Naive B cell (primary cell): ENCODE measurements around the gene JPH4. TPM values are rescaled to one million over a fixed set of nuclear protein-coding genes. Genes with fewer than 3 reads are reported as not detected.
A peak's percentile ranks its signal among the peaks of the same experiment; 100 is the strongest.

Experiments used
- ATAC-seq, 2 donors: fragments of 150-1000 bp; cut with Tn5 transposase; 2 replicates each; pipeline ENCODE4 v1.10.0; 2021; ENCODE audit warnings: low read depth in 2 of 2, mild to moderate bottlenecking in 2 of 2, moderate library complexity in 2 of 2
- DNase-seq: peaks from one replicate; pipeline ENCODE4 v3.0.0; 2022
- H3K27ac Mint-ChIP-seq, 6 donors: one replicate each; pipeline ENCODE4 v1.8.0; 2020 to 2022; ENCODE audit warnings: mild to moderate bottlenecking in 6 of 6, mixed read lengths in 6 of 6, moderate library complexity in 5 of 6, inconsistent platforms in 2 of 6
- H3K27me3 Mint-ChIP-seq, 3 donors: one replicate each; pipeline ENCODE4 v1.8.0; 2021 to 2022; ENCODE audit warnings: mixed read lengths in 3 of 3, mild to moderate bottlenecking in 1 of 3
- H3K36me3 Mint-ChIP-seq, 2 donors: one replicate each; pipeline ENCODE4 v1.8.0; 2020 to 2022; ENCODE audit warnings: mixed read lengths in 2 of 2, inconsistent platforms in 1 of 2, mild to moderate bottlenecking in 1 of 2
- H3K4me1 Mint-ChIP-seq, 3 donors: one replicate each; pipeline ENCODE4 v1.8.0; 2020 to 2022; ENCODE audit warnings: mixed read lengths in 3 of 3, inconsistent platforms in 1 of 3, mild to moderate bottlenecking in 1 of 3, moderate library complexity in 1 of 3
- H3K4me3 Mint-ChIP-seq, 8 donors: one replicate each; pipeline ENCODE4 v1.8.0; 2020 to 2022; ENCODE audit warnings: mild to moderate bottlenecking in 8 of 8, mixed read lengths in 8 of 8, moderate library complexity in 8 of 8, inconsistent platforms in 2 of 8
- H3K9me3 Mint-ChIP-seq, 7 donors: one replicate each; pipeline ENCODE4 v1.8.0; 2020 to 2022; ENCODE audit warnings: mixed read lengths in 7 of 7, mild to moderate bottlenecking in 5 of 7, inconsistent platforms in 2 of 7, moderate library complexity in 1 of 7
- polyA plus RNA-seq, 6 donors: library from polyadenylated mRNA; unstranded; fragments of 300-500 nt; fragmentation: Illumina TruSeq; gene quantifications; one replicate each; pipeline ENCODE4 v1.2.3, GENCODE V29; 2021; ENCODE audit warnings: low read depth in 6 of 6

The JPH4 gene
- polyA plus RNA-seq, 6 donors from 2014 or later = 0.09 to 1.3 (median 0.17) TPM; not detected in 3

DNA sequence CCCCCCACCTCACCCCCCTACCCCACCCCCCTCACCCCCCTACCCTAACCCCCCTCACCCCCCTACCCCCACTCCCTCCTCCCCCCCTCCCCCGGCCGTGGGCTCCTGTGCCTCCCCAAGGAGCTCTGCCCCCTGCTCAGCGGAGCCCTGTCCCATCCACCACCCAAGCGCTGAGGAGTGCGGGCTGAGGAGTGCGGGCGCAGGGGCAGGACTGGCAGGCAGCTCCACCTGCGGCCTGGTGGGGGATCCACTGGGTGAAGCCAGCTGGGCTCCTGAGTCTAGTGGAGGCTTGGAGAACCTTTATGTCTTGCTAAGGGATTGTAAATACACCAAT lies 2.3 kb upstream of the JPH4 start:
- Mint-ChIP-seq H3K36me3 (peaks cover 0 to 9% of the 10 kb centered on the region in 2 donors), H3K4me1 (peaks cover 21 to 27% (median 22%) of the 10 kb centered on the region in 3 donors), H3K9me3 (peaks cover 0 to 9% (median 3%) of the 10 kb centered on the region in 7 donors), H3K27ac (no peak overlapping the region), H3K27me3 (peaks cover 33 to 73% (median 63%) of the 10 kb centered on the region in 3 donors), H3K4me3 (no peak overlapping the region)
- DNase-seq (no peak), ATAC-seq (no peak)

GRCh38 chr14:23580152-23580926 lies 1.7 kb upstream of the JPH4 start:
- Mint-ChIP-seq H3K27ac (no peak overlapping the region), H3K9me3 (peaks cover 0 to 9% (median 0%) of the 10 kb centered on the region in 7 donors), H3K4me1 (peaks cover 21 to 27% (median 22%) of the 10 kb centered on the region in 3 donors), H3K4me3 (no peak overlapping the region), H3K36me3 (peaks cover 0 to 9% of the 10 kb centered on the region in 2 donors), H3K27me3 (peaks cover 30 to 76% (median 61%) of the 10 kb centered on the region in 3 donors)
- ATAC-seq (no peak), DNase-seq (no peak)

DNA sequence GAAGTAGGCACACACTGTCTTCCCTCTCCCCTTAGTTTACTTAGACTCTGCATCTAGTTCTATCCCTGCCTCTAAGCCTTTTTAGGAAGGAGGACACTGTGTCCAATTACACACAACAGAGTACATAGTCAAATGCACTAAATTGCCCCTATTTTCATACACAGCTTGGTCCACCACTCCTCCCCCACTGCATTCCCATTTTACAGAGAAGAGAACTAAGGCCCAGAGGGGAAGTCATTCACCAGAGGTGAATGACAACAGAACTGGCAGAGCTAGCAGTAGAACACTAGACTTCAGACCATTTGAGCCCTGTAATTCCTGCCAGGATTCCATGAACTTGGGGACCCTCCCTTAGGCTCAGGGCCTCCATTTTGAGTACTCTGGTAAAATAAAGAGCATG lies 1.1 kb upstream of the JPH4 start:
- Mint-ChIP-seq H3K36me3 (peaks cover 0 to 9% of the 10 kb centered on the region in 2 donors), H3K9me3 (peaks cover 0 to 9% (median 3%) of the 10 kb centered on the region in 7 donors), H3K4me3 (no peak overlapping the region), H3K4me1 (peaks cover 21 to 27% (median 22%) of the 10 kb centered on the region in 3 donors), H3K27me3 (peaks cover 35 to 81% (median 66%) of the 10 kb centered on the region in 3 donors), H3K27ac (peak overlapping the region in 2 of 6 donors; percentile 18 to 80)
- ATAC-seq = no peak
- no peak for DNase-seq

DNA sequence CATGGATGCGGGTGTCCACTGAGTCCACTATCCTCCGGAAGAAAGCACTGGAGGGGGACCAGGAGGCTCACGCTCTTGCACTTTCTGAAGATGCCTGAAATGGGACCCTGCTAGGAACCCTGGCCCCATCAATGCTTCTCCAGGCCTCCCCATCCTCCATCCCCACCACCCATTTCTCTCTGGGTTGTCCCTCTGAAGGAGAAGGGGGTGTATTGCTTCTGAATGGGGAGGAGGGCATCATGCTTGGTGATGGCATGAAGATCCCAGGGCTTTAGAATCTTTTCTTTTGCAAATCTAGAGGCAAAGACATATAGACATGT lies 681 bp upstream of the JPH4 start:
- Mint-ChIP-seq H3K27ac (peak overlapping the region in 1 of 6 donors; percentile 75), H3K9me3 (peaks cover 0 to 7% (median 3%) of the 10 kb centered on the region in 7 donors), H3K4me3 (peak overlapping the region in 1 of 8 donors; percentile 12), H3K36me3 (peaks cover 0 to 9% of the 10 kb centered on the region in 2 donors), H3K27me3 (peaks cover 38 to 81% (median 71%) of the 10 kb centered on the region in 3 donors), H3K4me1 (peaks cover 21 to 27% (median 22%) of the 10 kb centered on the region in 3 donors)
- no peak for DNase-seq
- ATAC-seq = no peak

- H3K4me1 Mint-ChIP-seq = peaks cover 21 to 27% (median 22%) of the 10 kb centered on the region in 3 donors
- H3K4me3 Mint-ChIP-seq = peak overlapping the region in 4 of 8 donors; percentile 6 to 70 (median 33)
- H3K36me3 Mint-ChIP-seq = peaks cover 0 to 9% of the 10 kb centered on the region in 2 donors
- ATAC-seq (peak; percentile 68 to 77), DNase-seq (no peak)
- H3K9me3 Mint-ChIP-seq = peaks cover 0 to 3% (median 0%) of the 10 kb centered on the region in 7 donors
- peaks cover 47 to 88% (median 84%) of the 10 kb centered on the region in 3 donors for H3K27me3 Mint-ChIP-seq
- peak overlapping the region in 2 of 6 donors; percentile 63 to 75 for H3K27ac Mint-ChIP-seq
Observed at GRCh38 chr14:23577710-23578392, 739 bp downstream of the JPH4 start.

DNA sequence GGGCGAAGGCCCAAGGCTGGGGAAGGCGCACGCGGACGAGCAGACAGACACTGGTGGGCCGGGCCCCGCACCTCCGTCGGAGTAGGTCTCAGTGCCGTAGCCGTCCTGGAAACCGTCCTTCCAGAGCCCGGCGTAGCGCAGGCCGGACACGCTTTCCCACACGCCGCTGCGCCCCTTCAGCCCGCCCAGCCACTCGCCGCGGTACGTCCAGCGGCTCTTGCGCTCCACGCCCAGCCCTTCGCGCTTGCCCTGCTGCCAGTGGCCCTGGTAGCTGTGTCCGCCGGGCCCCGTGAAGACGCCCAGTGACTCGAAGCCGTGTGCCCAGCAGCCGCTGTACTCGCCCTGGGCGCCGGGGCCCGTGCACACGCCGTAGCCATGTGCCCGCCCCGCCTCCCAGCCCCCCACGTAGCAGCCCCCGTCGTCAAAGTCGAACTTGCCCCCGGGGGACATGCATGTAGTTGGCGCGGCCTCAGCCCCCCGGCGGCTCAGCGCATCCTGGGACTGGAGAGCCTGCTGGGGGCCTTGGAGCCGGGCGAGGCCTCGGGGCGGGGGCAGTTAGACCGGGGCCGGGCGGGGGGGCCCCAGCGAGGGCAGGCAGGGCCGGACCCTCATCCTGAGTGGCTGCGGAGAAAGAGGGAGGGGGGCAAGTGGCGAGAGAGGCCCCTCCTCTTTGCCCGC lies 1.4 kb downstream of the JPH4 start:
- peaks cover 55 to 88% (median 85%) of the 10 kb centered on the region in 3 donors for H3K27me3 Mint-ChIP-seq

DNA sequence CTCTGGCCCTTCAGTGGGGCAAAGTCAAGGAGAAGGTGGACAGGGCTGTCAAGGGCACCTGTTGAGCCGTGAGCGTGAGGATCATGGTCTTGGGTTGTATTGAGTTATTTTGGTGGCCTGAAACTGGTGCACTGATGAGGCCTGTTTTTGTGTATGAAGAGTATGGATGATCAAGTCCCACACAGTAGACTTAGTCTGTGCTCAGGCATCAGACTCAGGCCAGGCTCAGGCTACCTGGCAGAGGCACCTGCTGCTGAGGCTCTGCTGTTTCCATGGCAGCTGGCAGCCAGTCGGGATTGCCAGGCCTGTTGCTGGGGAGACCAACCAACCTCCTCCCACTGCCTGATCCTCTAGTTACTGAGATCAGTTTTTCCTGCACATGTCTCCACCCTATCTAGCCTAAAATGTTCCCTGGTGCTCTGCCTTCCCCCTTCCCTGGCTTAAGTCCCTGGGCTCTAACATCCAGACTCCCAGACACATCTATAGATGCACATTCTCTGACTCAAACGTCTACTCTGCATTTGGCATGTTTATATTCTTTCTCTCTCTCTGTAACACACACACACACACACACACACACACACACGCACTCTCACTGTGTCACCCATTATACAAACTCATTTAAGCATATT lies 5.1 kb downstream of the JPH4 start:
- Mint-ChIP-seq H3K27ac (peak overlapping the region in 1 of 6 donors; percentile 3), H3K4me3 (no peak overlapping the region), H3K9me3 (peaks cover 0 to 3% (median 0%) of the 10 kb centered on the region in 7 donors), H3K4me1 (peaks cover 27 to 28% (median 28%) of the 10 kb centered on the region in 3 donors), H3K36me3 (peaks cover 0 to 18% of the 10 kb centered on the region in 2 donors), H3K27me3 (peaks cover 46 to 69% (median 68%) of the 10 kb centered on the region in 3 donors)
- no peak for ATAC-seq
- DNase-seq = no peak

More for the DNA sequence above, 1.4 kb downstream of the JPH4 start:
- Mint-ChIP-seq H3K4me1 (peaks cover 22 to 27% (median 25%) of the 10 kb centered on the region in 3 donors), H3K36me3 (peaks cover 0 to 11% of the 10 kb centered on the region in 2 donors), H3K27ac (peak overlapping the region in 2 of 6 donors; percentile 72 to 87), H3K9me3 (peaks cover 0 to 3% (median 0%) of the 10 kb centered on the region in 7 donors), H3K4me3 (peak overlapping the region; percentile 2 to 91 (median 69))
- no peak for DNase-seq
- ATAC-seq = peak; percentile 20 to 24

DNA sequence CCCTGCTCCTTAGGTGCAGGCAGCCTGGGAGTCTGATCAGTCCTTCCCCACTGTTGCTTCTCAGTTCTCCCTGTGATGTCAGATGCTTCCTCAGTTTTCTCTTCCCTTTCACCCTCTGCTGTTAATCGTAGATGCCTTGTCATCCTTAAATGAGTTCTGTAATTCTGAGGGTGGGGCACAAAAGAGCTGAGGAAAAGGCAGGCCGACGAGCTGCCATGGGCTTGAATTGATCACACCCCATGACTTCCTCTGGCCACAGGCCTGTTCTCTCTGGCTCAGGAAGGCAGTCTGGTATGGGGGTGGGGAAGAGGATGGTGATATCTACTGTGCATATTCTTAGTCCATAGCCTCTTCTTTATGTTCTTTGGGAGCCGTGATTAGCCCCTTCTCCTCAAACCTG lies 5.8 kb downstream of the JPH4 start:
- Mint-ChIP-seq H3K4me1 (peaks cover 27% of the 10 kb centered on the region in 3 donors), H3K4me3 (peak overlapping the region in 1 of 8 donors; percentile 17), H3K9me3 (peaks cover 0 to 3% (median 0%) of the 10 kb centered on the region in 7 donors), H3K27me3 (peaks cover 45 to 63% (median 62%) of the 10 kb centered on the region in 3 donors), H3K27ac (peak overlapping the region in 2 of 6 donors; percentile 74 to 86), H3K36me3 (peaks cover 0 to 18% of the 10 kb centered on the region in 2 donors)
- ATAC-seq (no peak), DNase-seq (no peak)

GRCh38 chr14:23572524-23572828 lies 6.1 kb downstream of the JPH4 start:
- DNase-seq (no peak), ATAC-seq (no peak)
- peaks cover 45 to 59% (median 58%) of the 10 kb centered on the region in 3 donors for H3K27me3 Mint-ChIP-seq
- peaks cover 0 to 3% (median 0%) of the 10 kb centered on the region in 7 donors for H3K9me3 Mint-ChIP-seq
- peaks cover 0 to 18% of the 10 kb centered on the region in 2 donors for H3K36me3 Mint-ChIP-seq
- H3K4me3 Mint-ChIP-seq = peak overlapping the region in 2 of 8 donors; percentile 18 to 45
- H3K4me1 Mint-ChIP-seq = peaks cover 27 to 30% (median 29%) of the 10 kb centered on the region in 3 donors
- peak overlapping the region in 3 of 6 donors; percentile 41 to 86 (median 74) for H3K27ac Mint-ChIP-seq

DNA sequence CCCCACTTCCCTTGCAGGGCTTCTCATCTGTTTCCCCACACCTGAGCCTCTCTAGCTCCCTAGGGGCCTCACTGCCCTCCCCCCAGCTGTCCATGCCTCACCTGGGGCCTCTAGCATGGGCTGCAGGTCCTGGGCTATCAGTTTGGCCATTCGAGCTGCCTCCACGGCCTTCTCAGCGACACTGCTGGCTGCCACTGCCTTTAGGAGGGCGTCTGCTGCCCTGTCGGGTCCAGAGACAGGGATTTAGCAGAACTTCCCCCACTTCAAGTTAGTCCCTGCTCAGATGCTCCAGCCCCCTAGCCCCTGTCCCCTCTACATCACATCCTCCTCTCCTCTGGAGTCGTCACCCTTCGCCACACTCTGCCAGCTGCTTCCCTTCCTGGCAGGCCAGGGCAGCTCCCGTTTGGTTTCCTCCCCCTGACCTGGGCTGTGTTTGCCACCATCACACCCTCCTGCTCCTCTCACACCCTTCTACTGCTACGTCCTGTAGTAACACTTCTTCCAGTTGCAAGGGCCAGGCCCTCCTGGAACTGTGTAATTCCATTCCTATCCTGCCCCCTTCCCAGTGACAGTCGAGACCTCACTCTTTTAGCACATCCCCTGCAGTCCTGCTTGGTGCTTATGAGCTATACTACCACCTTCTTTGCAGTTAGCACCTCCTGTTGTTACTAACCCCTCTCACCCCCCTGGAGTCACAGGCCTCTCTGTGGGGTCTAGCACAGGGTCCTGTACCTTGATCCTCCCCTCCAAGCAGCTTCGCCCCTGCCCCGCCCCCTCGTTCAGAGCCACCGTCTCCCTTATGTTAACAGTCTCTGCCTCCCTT lies 6.7 kb downstream of the JPH4 start:
- peak overlapping the region in 3 of 8 donors; percentile 18 to 45 (median 29) for H3K4me3 Mint-ChIP-seq
- H3K36me3 Mint-ChIP-seq = peaks cover 0 to 17% of the 10 kb centered on the region in 2 donors
- peaks cover 0 to 3% (median 0%) of the 10 kb centered on the region in 7 donors for H3K9me3 Mint-ChIP-seq
- peaks cover 24 to 34% (median 30%) of the 10 kb centered on the region in 3 donors for H3K4me1 Mint-ChIP-seq
- no peak for DNase-seq
- no peak overlapping the region for H3K27ac Mint-ChIP-seq
- no peak for ATAC-seq
- peaks cover 44 to 54% (median 53%) of the 10 kb centered on the region in 3 donors for H3K27me3 Mint-ChIP-seq

- Mint-ChIP-seq H3K4me1 (peaks cover 23 to 36% (median 29%) of the 10 kb centered on the region in 3 donors), H3K36me3 (peaks cover 0 to 10% of the 10 kb centered on the region in 2 donors), H3K9me3 (peaks cover 0 to 3% (median 0%) of the 10 kb centered on the region in 7 donors), H3K27ac (no peak overlapping the region), H3K27me3 (peaks cover 37 to 44% (median 44%) of the 10 kb centered on the region in 3 donors), H3K4me3 (no peak overlapping the region)
- ATAC-seq (no peak), DNase-seq (no peak)
Observed at GRCh38 chr14:23570806-23571483, 7.6 kb downstream of the JPH4 start.
